ENCODE data around the gene TTC1.
A peak's percentile ranks its signal among the peaks of the same experiment; 100 is the strongest.
"Not testable (repeated sequence)": the region's sequence is repeated elsewhere in the genome, so short reads cannot be mapped to it uniquely, and the experiment has no call there.

Gene TTC1

DNA sequence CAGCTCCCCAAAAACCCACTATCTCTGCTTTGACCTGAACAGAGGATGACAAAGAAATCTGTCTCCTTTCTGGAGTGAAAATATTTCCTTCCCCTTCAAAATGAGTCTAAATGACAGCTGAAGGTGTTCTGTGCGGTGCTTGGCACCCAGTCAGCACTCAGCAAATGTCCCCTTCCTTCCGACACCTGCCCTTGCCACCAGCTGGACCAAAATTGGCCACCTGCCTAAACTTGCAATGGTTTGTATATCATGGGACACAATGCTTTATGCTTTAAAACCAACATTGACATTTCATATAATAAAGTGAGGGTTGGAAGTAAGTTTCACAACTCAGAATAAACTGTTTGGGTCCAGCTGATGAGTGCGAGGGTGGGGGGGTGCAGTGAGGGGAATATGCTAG lies 7.5 kb upstream of the TTC1 start:
- DNase-seq (ENCODE audit: low spot score), result no peak

DNA sequence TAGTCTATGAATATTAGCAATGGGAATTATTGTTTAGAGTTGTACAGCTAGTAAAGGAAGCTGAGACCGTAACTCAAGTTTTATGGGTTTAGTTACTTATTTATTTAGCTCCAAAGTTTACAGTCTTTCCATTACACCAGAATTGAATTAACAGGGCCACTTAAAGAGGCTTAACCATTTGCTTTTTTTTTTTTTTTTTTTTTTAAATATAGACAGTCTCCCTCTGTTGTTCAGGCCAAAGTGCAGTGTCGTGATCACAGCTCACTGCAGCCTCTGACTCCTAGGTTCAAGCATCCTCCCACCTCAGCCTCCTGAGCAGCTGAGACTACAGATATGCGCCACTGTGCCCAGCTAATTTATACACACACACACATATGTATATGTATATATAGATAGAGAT lies 1.4 kb upstream of the TTC1 start:
- no peak for DNase-seq (ENCODE audit: low spot score)

DNA sequence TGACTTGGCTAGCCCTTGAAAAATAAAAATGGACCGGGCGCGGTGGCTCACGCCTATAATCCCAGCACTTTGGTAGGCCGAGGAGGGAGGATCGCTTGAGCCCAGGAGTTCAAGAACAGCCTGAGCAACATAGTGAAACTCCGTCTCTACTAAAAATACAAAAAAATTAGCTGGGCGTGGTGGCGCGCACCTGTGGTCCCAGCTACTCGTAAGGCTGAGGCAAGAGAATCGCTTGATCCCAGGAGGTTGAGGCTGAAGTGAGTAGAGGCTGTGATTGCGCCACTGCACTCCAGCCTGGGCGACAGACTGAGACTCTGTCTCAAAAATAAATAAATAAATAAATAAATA lies 436 bp upstream of the TTC1 start:
- DNase-seq (ENCODE audit: low spot score), result not testable (repeated sequence)

DNA sequence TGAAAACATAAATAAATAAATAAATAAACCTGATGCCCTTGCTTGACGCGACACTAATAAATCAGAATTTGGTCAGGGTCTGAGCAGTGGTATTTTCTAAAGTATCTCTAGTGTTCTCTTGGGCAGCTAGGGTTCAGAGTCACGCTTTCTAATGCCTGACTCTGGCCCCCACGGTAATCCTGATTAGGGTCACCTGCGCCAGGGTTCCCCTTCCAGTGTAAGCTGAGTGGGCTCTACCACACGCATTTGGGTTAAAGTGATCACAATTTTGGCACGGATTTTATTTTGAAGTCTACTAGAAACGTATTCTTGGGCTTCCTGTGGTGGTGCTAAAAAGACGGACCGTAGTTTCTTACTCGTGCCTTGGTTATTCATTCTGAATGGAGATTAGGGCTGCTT lies 651 bp downstream of the TTC1 start:
- DNase-seq (ENCODE audit: low spot score), result no peak

DNA sequence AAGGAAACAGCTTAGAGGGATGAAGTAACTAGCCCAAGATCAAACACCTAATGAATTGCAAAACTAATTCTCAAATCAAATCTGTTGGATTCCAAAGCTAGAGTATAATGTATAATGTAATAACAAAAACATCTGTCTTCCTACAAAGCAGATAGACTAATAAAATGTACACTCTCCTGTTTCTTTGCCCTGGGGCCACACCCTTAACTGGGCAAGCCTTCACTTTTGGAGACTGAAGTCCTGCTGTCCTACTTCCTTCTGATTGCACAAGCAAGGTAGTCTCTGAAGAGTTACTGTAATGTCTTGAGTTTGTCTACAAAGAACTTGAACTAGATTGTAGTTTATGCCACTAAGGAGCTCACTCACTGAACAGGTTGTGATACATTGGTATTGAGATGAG lies 2.5 kb downstream of the TTC1 start:
- DNase-seq (ENCODE audit: low spot score), result no peak

DNA sequence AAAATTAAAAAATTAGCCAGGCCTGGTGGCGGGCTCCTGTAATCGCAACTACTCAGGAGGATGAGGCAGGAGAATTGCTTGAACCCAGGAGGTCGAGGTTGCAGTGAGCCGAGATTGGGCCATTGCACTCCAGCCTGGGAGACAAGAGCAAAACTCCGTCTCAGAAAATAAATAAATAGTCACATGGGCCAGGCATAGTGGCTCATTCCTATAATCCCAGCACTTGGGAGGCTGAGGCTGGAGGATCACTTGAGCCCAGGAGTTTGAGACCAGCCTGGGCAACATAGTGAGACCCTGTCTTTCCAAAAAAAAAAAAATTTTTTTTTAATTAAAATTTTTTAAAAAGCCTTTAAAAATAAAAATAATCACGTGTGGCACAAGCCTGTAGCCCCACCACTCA lies 5.3 kb downstream of the TTC1 start:
- DNase-seq (ENCODE audit: low spot score), result peak; percentile 21

DNA sequence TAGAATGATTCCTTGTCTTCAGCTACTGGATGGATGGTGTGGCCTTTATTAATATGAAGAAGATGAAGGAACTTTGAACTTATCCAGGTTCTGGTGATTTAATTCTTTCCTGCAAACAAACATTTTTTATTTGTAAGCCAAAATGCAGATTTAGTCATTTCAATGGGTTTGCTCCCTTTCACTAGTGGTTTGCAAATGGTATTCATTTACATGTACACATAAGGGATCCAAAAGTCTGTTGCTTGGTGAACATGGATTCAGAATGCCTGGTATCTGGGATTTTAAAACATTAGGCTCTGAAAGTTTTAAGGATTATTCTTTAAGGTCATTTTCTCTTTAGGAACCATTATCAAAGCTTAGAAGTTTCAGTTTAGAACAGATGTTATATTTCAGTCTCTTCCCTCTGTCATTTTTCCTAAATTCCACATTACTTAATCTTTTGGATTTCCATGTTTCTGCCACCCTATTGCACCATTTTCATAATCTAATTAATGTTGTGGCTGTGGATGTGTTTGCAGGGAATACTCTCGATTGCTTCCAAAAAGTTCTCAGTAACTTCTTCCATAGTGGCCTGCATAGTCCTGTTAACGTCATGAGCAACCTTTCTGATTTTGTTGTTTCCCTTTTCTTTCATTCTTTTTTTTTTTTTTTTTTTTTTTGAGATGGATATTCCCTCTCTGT lies 10.1 kb downstream of the TTC1 start:
- DNase-seq (ENCODE audit: low spot score), result no peak

DNA sequence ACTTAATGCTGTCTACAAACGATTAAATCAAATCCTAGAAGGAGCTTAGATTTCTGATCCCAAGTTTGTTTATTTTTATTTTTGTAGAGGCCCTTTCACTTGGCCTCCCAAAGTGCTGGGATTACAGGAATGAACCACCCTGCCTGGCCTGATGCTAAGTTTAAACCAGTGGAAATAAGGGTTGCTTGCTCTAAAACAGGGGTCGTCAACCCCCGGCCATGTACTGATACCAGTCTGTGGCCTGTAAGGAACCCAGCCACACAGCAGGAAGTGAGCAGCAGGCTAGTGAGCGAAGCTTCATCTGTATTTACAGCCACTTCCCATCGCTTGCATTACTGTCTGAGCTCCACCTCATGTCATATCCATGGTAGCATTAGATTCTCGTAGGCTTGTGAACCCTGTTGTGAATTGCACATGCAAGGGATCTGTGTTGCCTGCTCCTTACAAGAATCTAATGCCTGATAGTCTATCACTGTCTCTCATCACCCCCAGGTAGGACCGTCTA lies 11.4 kb downstream of the TTC1 start:
- no peak for DNase-seq (ENCODE audit: low spot score)

DNA sequence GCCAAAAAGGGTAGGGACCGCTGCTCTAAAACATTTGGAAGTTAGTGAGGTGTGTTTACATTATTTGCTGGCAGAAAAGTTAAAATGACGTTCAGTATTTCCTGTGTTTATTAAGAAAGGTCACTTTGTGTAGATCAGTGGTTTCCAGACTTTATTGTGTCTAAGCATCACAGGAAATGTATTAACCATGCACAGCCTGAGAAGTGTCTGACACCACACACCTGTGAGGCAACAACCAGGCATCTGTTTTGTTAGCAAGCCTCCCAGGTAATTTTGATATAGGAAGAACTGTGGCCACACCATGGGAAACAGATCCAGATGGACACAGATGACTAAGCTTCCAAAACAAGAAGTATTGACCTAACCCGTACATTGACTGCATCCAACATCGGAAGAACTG lies 12.0 kb downstream of the TTC1 start:
- DNase-seq (ENCODE audit: low spot score), result no peak

DNA sequence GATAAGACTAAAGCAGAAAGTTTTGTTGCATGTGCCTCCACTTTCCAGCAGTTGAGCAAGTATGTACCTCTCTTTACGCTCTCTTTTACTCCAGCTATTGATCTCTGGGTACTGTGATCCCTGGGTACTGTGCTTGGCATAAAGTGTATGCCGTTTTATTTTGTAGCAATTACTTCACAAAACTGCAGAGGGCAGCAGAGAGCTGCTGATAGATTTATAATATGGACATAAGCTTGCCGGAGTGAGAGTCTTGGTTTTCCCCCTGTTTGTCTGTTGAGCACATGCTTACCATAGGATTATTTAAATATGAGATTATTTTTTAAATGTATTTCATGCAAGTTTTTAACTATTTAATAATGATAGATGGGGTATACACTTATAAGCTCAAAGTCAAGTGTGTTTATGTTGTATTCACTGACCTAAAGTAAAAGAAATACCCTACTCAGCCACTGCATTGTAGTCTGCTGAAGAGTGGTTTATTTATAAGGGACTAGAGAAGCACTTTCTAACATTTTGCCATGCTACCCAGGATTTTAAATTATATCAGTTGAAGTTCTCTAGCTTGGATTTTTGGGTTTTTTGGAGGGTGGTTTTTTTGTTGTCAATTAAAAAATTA lies 13.0 kb downstream of the TTC1 start:
- DNase-seq (ENCODE audit: low spot score), result peak; percentile 89

DNA sequence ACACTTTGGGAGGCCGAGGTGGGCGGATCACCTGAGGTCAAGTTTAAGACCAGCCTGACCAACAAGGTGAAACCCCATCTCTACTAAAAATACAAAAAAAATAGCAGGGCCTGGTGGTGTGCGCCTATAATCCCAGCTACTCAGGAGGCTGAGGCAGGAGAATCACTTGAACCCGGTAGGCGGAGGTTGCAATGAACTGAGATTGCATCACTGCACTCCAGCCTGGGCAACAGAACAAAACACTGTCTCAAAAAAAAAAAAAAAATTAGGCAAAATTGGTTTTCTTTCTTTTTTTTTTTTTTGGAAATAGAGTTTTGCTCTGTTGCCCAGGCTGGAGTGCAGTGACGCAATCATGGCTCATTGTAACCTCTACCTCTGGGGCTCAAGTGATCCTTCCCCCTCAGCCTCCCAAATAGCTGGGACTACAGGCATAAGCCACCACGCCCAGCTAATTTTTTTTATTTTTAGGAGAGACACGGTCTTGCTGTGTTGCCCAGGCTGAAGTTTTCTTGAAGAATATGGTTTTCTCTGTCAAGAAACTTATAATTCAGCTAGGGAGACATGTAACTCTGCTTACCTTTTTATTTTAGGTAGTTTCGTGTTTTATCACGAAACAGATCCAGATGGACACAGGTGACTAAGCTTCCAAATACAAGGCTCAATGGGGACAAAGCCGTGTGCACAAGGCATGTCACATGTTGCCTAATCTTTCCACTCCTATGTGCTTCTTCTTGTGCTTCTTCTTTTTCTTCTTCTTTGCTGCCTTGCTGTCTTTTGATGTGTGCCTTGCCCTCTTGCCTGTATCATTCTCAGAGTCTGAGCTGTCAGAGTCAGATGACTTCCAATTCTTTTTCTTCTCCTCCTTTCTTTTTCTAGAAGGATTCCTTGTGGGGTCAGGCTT lies 14.3 kb downstream of the TTC1 start:
- DNase-seq (ENCODE audit: low spot score), result no peak

DNA sequence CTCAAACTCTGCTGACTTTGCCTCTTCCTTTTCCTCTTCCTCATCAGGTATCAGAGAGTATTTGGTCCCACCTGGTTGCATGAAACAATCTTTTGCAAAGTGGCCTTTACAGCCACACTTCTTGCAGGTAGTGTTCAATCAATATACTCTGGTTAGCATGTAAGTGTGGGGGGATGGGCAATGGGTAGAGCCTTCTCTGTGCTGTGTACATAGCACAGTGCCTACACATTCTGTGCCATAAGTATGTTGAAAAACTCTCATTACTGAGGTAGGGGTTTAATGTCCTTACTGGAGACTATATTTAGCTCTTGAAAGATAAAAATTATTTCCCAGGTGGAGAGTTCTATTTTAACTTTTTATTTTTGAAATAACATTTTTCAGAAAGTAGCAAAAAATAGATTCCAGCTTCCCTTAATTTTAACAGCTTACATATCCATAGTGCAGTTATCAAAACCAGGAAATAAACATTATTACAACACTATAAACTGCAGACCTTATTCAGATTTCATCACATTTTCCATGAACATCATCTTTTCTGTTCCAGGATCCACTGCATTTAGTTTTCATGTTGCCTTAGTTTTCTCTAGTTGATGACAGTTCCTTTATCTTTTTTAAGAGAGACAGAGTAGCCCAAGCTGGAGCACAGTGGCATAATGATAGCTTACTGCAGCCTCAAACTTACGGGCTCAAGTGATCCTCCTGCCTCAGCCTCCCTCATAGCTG lies 15.1 kb downstream of the TTC1 start:
- DNase-seq (ENCODE audit: low spot score), result no peak

DNA sequence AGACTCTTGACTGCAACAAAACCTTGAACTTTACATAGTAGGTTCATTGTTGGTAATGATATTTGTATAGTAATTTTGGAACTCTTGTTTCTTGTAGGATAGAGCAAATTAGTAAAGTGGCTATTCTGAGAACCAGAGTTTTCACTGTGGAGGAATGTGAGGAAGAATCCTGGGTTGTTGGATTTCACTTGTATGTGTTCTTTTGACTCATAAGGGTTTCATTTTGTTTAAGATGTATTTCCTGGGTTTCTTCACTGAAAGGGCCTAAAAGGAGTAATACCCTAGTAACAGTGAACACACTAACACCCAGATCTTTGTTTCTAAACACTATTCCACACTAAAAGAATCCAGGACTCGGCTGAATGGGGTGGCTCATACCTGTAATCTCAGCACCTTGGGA lies 20.1 kb downstream of the TTC1 start:
- DNase-seq (ENCODE audit: low spot score), result no peak

DNA sequence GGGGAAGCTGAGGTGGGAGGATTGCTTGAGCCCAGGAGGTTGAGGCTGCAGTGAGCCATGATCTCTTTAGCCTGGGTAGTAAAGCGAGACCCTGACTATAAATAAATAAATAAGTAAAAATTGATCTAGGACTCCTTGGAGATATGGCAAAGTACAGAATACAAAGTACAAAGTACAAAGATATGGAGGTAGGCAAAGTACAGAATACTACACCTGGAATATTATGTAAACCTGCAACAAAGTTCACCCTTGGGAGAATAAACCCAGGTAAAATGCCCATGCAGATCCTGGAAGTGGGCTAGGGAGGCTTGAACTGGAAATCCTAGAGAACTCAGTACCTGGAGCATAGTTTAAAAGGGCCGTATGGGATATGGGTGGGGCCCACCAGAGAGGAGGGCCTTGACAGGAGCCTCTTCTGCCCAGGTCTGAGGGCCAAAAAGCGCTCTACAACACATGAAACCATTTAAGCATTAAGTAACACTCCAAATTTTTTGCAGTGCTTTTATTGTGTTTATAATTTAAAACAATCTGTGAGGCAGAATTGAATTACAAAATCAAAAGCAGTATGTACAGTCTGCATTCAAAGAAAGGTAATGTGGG lies 20.7 kb downstream of the TTC1 start:
- DNase-seq (ENCODE audit: low spot score), result no peak

DNA sequence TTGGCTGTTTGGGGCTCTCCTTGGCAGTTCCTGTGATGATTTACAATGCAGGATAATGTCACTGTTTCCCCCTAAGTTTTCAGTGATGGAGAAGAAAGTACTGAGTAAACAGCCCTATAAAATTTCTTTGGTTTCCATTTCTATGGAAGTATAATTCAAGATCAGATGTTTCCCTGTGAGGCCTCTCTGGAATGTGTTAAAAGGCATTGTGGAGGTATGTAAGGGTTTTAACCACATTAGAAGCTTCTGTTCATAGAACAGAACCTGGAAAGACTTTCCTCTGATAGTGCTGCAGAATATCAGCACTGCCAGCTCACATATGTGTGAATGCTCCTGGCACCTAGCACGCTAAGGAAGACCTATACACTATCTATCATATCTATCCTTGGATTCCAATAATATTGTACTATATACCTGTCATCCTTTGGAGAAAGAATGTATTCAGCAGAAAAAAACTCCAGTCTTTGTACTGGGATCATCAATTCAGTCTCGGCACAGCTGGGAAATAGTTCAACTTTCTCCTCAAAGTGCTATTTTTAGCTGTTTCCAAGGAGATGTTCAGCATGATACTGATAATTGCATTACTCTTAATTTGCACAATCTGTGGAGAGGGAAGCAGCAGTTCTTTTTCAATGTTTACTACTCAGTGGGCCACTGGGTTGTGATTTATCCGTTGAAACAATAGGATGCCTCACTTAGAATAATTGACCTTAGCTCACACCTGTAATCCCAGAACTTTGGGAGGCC lies 21.9 kb downstream of the TTC1 start:
- no peak for DNase-seq (ENCODE audit: low spot score)

DNA sequence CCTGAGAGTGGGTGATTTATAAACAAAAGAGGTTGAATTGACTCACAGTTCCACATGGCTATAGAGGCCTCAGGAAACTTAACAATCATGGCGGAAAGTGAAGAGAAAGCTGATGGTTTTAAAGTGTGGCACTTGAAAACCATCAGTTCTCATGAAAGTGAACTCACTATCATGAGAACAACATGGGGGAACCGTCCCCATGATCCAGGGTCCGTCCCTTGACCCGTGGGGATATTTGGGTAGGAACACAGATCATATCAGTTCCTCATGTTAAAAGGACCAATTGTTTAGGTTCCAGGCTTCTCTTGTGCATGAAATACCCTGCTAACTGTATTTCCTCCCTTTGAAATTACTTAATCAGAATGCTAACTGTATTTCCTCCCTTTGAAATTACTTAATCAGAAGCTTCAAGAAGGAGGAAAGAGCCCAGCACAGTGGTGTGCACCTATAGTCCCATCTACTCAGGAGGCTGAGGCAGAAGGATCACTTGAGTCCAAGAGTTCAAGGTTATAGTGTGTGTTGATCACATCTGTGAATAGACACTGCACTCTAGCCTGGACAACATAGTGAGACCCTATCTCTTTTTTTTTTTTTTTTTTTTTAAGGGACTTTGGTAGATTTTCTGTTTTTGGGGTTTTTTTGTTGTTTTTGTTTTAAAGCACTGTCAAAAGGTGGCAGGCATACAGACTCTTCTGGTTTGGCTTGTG lies 24.8 kb downstream of the TTC1 start:
- no peak for DNase-seq (ENCODE audit: low spot score)

DNA sequence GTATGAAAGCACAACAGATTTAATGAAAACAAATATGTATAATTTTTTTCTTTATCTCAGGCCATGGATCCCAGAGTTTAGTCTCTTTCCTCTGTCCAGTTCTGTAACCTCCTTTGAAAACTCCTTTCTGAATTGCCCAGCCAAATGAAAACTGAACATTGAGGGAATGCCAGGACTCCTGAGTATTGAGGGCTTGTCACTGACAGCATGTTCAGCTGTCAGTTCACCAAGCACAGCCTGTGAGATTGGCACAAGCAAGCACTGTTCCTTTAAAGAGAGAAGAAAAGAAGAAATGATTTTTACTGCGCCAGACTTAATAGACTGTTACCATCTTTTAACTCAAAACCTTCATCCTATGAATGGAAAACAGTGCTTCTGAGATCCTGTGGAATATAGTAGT lies 27.3 kb downstream of the TTC1 start:
- DNase-seq (ENCODE audit: low spot score), result no peak

DNA sequence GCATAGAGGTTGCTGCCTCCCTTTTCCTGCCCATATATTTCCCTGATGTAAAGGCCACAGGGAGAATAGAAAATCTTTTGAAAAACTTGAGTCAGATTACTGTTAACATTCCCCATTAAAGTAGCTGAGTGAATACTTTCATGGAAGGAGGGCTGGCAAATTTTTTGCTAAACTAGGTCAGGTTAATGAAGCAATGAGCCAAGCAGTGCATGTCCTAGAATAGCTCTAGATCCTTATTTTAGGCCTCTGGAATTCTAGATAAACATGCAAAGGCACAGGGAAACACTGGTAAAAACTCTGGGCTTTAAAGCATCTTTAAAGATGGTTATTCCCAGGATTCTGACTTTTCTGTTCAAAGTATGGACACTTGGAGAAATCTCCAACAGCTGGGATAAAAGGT lies 27.9 kb downstream of the TTC1 start:
- DNase-seq (ENCODE audit: low spot score), result no peak

DNA sequence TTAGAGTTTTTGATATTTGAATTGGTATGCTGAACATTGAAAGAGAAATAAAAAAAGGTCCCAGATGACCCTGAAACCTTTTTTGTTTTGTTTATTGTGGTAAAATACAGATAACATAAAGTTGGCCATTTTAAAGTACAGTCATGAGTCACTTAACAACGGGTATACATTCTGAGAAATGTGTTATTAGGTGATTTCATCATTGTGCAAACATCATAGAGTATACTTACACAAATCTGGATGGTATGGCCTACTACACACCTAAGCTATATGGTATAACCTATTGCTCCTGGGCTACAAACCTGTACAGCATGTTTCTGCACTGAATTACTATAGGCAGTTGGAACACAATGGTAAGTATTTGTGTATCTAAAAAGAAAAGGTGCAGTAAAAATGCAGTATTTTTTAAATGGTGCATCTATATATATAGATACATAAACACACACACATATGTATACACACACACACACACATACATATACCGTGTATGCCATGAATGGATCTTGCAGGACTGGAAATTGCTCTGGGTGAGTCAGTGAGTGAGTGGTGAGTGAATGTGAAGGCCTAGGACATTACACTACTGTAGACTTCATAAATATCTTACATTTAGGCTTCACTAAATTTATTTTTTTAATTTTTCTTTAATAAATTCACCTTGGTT lies 31.0 kb downstream of the TTC1 start:
- no peak for DNase-seq (ENCODE audit: low spot score)

DNA sequence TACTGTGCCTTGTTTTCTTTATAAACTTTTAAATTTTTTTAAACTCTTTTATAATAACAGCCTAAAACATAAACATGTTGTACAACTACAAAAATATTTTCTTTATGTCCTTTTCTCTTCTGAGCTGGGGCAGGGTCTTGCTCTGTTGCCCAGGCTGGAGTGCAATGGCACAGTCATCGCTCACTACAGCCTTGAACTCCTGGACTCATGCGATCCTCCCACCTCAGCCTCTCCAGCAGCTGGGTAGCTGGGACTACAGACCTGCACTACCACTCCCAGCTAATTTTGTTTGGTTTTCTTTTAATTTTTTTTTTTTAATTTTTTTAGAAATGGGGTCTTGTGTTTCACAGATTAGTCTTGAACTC lies 31.5 kb downstream of the TTC1 start:
- DNase-seq (ENCODE audit: low spot score), result no peak

Data from NAMALWA (cell line).